GM18520 (cell line): Measurements from ENCODE around the gene FRMD8.

ENCODE experiments used
- ATAC-seq: cut with Tn5 transposase; IDR thresholded peaks from one replicate; pipeline ENCODE4 v1.9.1; 2021; ENCODE audit not compliant: unreplicated experiment

The FRMD8 gene

GRCh38 chr11:65386307-65387140 lies at the start of gene FRMD8:
FRMD8 (plus strand) TSS chr11:65386637; CDS start chr11:65387037, 400 bp downstream.
- ATAC-seq, result peak; percentile 40

GRCh38 chr11:65338676-65339075 lies 47.8 kb upstream of the FRMD8 start:
- ATAC-seq, result no peak

DNA sequence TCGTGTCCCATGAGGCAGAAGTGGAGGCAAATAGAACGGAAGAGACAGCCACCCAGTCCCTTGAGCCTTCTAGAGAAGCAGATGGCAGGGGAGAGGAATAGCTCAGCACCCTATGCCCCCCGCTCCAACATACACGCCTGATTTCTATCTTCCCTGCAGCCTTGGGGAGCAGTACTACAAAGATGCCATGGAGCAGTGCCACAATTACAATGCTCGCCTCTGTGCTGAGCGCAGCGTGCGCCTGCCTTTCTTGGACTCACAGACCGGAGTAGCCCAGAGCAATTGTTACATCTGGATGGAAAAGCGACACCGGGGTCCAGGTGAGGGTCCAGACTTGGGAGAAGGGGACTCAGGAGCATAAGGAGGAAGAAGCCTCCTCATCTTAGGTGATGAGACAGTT lies 46.2 kb upstream of the FRMD8 start:
- ATAC-seq, result no peak

DNA sequence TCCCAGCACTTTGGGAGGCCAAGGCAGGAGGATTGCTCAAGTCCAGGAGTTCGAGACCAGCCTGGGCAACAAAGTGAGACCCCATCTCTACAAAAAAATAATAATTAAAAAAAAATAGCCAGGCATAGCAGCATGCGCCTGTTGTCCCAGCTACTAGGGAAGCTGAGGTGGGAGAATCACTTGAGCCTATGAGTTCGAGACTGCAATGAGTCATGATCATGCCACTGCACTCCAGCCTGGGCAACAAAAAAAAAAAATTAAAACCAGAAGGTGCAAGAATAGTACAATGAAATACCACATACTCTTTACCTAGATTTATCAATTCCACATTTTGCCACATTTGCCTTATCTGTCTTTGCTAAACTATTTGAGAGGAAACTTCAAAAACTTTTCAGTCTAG lies 44.6 kb upstream of the FRMD8 start:
- no peak for ATAC-seq

- ATAC-seq, result no peak
These were observed 34.9 kb upstream of the FRMD8 start for GRCh38 chr11:65351511-65351910.

- ATAC-seq, result no peak
These were observed 33.7 kb upstream of the FRMD8 start for GRCh38 chr11:65352783-65353182.

DNA sequence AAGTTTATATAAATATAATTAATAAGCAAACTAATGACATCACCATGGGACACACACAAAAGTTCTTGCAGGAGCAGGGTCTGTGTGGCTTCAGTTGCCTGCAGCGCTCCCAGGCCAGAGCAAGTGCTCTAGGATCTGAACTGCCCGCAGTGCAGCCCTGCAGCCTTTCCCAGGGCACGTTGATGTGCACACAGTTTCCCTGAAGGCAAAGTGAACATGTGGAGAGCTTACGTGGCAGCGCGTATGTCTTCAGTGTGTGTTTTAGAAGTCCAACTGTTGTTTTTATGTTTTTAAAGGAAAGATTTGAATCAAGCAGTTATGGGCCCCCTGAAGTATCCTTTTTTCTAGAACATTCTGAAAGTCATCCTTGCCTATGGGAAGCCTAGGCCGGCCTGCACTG lies 33.1 kb upstream of the FRMD8 start:
- no peak for ATAC-seq

GRCh38 chr11:65353900-65354264 lies 32.6 kb upstream of the FRMD8 start:
- ATAC-seq, result no peak

GRCh38 chr11:65354265-65355012 lies 32.0 kb upstream of the FRMD8 start, which contains the start of gene TIGD3:
TIGD3 (plus strand) TSS chr11:65354751; CDS start chr11:65355809, 1,058 bp downstream.
- peak; percentile 77 for ATAC-seq

DNA sequence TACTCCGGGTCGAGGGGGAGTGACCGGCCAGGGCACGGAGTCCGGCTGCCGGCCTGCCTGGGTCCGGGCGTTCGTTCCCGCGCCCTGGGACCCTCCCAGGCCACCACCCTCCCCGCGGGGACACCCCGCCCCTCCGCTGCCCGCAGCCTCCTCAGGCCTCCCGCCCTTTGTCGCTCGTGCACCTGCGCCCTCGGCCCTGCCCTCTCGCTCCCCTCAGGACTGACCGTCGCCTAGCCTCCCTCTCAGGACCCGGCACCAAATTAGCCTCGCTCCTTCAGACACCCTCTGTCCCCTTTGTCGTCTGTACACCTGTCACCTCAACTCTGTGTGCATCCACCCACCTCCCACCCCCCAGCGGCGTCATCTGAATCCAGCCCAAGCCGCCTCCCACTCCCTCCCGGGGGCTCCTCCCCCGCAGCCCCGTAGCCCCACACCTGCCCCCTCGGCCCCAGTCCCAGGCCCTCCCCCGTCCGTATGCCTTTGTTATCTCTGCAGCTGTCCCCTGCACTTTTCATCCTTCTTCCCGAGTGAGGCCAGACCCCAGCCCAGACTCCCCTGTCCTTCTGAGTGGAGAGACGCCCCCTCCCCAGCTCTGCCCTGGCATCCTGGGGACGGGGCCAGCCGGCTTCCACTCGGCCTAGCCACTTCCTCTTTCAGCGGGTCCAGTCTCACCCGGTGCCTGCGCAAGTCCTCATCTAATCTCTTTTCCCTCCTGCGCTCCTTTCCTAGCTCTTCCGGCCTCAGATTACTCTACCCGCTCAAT lies 31.2 kb upstream of the FRMD8 start:
- peak; percentile 16 for ATAC-seq

DNA sequence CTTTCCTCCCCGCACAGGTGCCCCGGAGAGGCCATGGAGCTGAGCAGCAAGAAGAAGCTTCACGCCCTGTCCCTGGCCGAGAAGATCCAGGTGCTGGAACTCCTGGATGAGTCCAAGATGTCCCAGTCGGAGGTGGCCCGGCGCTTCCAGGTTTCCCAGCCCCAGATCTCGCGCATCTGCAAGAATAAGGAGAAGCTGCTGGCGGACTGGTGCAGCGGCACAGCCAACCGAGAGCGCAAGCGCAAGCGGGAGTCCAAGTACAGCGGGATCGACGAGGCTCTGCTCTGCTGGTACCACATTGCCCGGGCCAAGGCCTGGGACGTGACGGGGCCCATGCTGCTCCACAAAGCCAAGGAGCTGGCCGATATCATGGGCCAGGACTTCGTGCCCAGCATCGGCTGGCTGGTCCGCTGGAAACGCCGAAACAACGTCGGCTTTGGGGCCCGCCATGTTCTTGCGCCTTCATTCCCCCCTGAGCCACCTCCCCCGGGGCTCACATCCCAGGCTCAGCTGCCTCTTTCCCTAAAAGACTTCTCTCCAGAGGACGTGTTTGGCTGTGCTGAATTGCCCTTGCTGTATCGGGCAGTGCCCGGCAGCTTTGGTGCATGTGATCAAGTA lies 30.6 kb upstream of the FRMD8 start:
- no peak for ATAC-seq

DNA sequence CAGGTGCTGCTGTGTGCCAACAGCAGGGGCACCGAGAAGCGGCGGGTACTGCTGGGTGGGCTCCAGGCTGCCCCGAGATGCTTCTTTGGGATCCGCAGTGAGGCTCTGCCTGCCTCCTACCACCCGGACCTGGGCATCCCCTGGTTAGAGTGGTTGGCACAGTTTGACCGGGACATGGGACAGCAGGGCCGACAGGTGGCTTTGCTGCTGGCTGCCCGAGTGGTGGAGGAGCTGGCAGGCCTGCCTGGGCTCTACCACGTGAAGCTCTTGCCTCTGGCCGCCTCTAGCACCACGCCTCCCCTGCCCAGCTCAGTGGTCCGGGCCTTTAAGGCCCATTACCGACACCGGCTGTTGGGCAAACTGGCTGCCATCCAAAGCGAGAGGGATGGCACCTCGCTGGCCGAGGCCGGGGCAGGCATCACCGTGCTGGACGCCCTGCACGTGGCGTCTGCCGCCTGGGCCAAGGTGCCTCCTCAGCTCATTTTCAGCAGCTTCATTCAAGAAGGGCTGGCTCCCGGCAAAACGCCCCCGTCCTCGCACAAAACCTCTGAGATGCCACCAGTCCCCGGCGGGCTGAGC lies 30.0 kb upstream of the FRMD8 start:
- no peak for ATAC-seq

DNA sequence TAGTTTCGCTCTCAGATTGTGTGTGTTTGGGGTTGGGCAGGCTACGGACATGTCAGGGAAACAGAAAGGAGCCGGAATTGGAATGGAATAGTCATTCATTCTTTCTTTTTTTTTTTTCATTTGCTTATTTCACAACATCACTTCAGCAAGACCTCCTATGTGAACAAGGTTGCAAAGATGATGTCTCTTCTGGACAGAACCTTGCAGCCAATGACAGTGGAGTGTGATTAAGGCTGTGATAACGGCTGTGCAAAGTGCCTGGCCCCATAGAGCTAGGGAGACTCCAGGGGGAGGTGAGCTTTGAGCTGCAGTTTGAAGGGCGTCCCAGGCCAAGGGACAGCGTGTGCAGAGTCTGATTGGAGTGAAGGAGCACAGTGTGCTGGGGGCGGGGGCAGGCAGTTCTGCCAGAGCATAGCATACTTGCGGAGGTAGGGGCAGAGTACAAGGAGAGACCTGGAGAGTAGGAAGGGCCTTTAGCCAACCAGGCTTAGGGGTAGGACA lies 28.5 kb upstream of the FRMD8 start:
- ATAC-seq, result no peak

DNA sequence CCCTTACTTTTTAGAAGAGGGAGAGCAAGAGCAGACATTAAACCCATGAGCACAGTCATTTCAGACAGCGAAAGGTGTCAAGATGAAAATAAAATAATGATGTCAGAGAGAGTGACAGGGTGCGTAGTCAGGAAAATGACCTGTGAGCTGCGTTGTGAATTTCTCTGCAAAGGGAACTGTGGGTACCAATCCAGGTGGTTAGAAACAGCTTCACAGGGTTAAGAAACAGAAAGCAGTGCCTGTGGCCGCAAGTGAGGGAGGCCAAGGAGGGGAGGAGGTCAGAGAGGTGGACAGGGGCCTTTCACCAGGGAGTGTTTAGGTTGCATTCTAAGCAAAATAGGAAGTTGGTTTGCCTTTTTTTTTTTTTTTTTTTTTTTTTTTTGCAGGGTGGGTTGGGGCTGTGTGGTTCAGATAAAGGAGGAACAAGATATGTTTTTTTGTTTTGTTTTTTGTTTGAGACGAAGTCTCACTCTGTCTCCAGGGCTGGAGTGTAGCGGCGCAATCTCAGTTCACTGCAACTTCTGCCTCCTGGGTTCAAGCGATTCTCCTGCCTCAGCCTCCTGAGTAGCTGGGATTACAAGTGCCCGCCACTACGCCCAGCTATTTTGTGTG lies 24.0 kb upstream of the FRMD8 start:
- peak; percentile 67 for ATAC-seq

DNA sequence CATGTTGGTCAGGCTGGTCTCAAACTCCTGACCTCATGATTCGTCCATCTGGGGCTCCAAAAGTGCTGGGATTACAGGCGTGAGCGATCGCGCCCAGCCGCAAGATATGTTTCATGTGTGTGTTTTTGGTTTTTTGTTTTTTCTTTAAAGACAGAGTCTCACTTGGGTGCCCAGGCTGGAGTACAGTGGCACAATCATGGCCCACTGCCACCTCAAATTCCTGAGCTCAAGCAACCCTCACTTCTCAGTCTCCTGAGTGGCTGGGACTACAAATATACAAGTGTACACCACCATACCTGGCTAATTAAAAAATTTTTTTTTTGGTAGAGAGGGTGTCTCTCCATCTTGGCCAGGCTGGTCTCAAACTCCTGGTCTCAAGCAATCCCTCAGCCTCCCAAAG lies 23.5 kb upstream of the FRMD8 start:
- no peak for ATAC-seq

- no peak for ATAC-seq
These were observed 22.7 kb upstream of the FRMD8 start for GRCh38 chr11:65363770-65364169.

DNA sequence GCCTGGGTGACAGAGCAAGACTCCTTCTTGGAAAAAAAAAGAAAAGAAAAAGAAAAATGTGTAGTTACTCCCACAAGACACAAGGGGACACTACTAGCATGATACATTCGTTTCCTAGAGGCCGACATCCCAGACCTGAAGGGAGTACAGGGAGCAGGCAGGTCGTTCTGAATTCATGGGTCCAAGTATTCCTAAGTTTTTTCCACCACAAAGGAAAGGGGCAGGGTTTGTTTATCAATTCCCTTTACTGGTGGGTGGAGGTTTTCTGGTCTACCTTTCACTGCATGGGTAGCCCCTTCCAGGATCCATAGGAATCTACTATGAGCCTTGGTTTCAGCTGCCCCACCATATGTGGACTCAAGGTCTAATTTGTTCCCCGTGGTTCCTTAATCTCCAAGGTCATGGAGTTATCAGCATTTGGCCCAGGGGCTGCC lies 20.1 kb upstream of the FRMD8 start:
- ATAC-seq, result no peak

GRCh38 chr11:65370659-65371049 lies 15.8 kb upstream of the FRMD8 start:
- ATAC-seq, result no peak

DNA sequence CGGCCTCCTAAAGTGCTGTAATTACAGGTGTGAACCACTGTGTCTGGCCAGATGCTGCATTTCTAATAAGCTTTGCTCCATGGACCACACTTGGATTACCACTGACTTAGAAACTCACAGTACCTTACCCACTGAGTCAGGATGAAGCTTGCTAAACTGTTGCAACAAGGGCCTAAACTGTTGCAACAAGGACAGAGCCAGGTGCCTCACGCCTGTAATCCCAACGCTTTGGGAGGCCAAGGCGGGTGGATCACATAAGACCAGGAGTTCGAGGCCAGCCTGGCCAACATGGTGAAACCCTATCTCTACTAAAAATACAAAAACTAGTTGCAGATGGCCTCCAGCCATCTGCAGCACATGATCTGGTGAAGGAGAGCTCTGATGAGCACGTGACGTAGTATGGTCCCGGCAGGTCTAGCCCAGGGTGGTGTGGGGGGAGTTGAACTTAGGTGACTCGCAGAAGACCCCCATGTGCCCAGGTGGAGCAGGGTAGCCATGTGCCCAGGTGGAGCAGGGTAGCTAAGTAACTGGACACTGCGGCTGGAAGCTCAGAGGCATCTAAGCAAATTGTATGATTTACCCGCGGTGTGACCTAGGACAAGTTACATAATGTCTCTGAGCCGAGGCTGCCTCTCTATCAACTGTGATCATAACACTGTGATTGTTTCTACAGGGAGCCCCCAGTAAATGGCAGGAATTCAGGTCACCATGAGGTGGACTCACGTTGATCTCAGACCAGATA lies 12.4 kb upstream of the FRMD8 start:
- no peak for ATAC-seq
